WERI-Rb-1 (cell line): ENCODE data around the gene TBC1D20.

Experiments used
- DNase-seq: peaks from one replicate; pipeline ENCODE4 v3.0.0-alpha.2; 2020
- H3K27ac ChIP-seq: fragments of 250-450 bp; sonication (Bioruptor Pico); 2 replicates; pipeline ENCODE4 v1.5.1; 2020; ENCODE audit warnings: mild to moderate bottlenecking, moderate library complexity
- H3K27me3 ChIP-seq: fragments of 250-450 bp; sonication (Bioruptor Pico); 2 replicates; pipeline ENCODE4 v1.5.1; 2021; ENCODE audit warnings: mild to moderate bottlenecking, low read depth, moderate library complexity; ENCODE audit not compliant: insufficient read depth, severe bottlenecking
- H3K36me3 ChIP-seq: fragments of 250-450 bp; sonication (Bioruptor Pico); 2 replicates; pipeline ENCODE4 v1.5.1; 2020; ENCODE audit warnings: mild to moderate bottlenecking, moderate library complexity
- H3K4me3 ChIP-seq: 2 replicates; pipeline ENCODE4 v1.5.1; 2011; ENCODE audit warnings: low read depth, mild to moderate bottlenecking, control low read depth, low read length
- H3K9me3 ChIP-seq: fragments of 250-450 bp; sonication (Bioruptor Pico); 2 replicates; pipeline ENCODE4 v1.5.1; 2021; ENCODE audit warnings: mild to moderate bottlenecking, moderate library complexity; ENCODE audit not compliant: severe bottlenecking
- TF ChIP-seq, protein P1 (sequence below): IDR thresholded peaks from 2 replicates; pipeline ENCODE4 v1.5.1; 2011; ENCODE audit warnings: low read depth, mild to moderate bottlenecking, control low read depth, inconsistent platforms, low read length

The TBC1D20 gene

GRCh38 chr20:503048-503737, 40.9 kb upstream of the TBC1D20 start:
- Histone ChIP-seq H3K27ac (no peak overlapping the region), H3K9me3 (no peaks in the 10 kb centered on the region), H3K36me3 (peaks cover 86% of the 10 kb centered on the region), H3K27me3 (no peaks in the 10 kb centered on the region), H3K4me3 (no peak overlapping the region)
- TF ChIP-seq, protein P1, sequence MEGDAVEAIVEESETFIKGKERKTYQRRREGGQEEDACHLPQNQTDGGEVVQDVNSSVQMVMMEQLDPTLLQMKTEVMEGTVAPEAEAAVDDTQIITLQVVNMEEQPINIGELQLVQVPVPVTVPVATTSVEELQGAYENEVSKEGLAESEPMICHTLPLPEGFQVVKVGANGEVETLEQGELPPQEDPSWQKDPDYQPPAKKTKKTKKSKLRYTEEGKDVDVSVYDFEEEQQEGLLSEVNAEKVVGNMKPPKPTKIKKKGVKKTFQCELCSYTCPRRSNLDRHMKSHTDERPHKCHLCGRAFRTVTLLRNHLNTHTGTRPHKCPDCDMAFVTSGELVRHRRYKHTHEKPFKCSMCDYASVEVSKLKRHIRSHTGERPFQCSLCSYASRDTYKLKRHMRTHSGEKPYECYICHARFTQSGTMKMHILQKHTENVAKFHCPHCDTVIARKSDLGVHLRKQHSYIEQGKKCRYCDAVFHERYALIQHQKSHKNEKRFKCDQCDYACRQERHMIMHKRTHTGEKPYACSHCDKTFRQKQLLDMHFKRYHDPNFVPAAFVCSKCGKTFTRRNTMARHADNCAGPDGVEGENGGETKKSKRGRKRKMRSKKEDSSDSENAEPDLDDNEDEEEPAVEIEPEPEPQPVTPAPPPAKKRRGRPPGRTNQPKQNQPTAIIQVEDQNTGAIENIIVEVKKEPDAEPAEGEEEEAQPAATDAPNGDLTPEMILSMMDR: no peak
- no peak for DNase-seq

- TF ChIP-seq, protein P1: no peak
- no peak for DNase-seq
- Histone ChIP-seq H3K36me3 (peaks cover 86% of the 10 kb centered on the region), H3K27me3 (no peaks in the 10 kb centered on the region), H3K9me3 (no peaks in the 10 kb centered on the region), H3K4me3 (no peak overlapping the region), H3K27ac (no peak overlapping the region)
Measured at GRCh38 chr20:497979-498378, 35.6 kb upstream of the TBC1D20 start.

GRCh38 chr20:496126-496696, 33.9 kb upstream of the TBC1D20 start:
- Histone ChIP-seq H3K9me3 (no peaks in the 10 kb centered on the region), H3K27me3 (no peaks in the 10 kb centered on the region), H3K36me3 (peaks cover 84% of the 10 kb centered on the region), H3K4me3 (no peak overlapping the region), H3K27ac (no peak overlapping the region)
- DNase-seq: no peak
- TF ChIP-seq, protein P1: no peak

DNA sequence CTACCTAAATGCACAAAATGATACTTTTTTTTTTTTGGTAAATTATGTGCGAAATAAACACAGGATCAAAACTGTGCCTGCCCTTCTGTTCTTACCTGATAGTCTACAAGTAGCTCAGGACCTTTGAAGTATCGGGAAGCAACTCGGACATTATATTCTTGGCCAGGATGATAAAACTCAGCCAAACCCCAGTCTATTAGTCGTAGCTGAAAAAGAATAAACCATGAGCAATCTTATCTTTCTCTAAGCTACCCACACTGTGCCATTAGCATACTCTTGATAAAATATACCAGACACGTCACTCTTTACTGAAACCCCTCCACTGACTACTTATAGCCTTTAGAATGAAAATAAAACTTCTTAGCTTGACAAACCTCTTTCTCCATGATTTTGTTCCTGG, 29.8 kb upstream of the TBC1D20 start:
- H3K27ac ChIP-seq: no peak overlapping the region
- peaks cover 83% of the 10 kb centered on the region for H3K36me3 ChIP-seq

GRCh38 chr20:487655-488054, 25.3 kb upstream of the TBC1D20 start:
- no peak for DNase-seq
- Histone ChIP-seq H3K36me3 (peaks cover 91% of the 10 kb centered on the region), H3K27me3 (no peaks in the 10 kb centered on the region), H3K9me3 (no peaks in the 10 kb centered on the region), H3K4me3 (no peak overlapping the region), H3K27ac (no peak overlapping the region)
- TF ChIP-seq, protein P1: no peak

More for the DNA sequence above, 29.8 kb upstream of the TBC1D20 start:
- Histone ChIP-seq H3K9me3 (no peaks in the 10 kb centered on the region), H3K4me3 (no peak overlapping the region), H3K27me3 (no peaks in the 10 kb centered on the region)
- TF ChIP-seq, protein P1: no peak
- no peak for DNase-seq
